GM18909 (cell line): Measurements from ENCODE around the gene GSTP1.
"Not testable (repeated sequence)": the region's sequence is repeated elsewhere in the genome, so short reads cannot be mapped to it uniquely, and the experiment has no call there.

Experiments
- ATAC-seq: cut with Tn5 transposase; IDR thresholded peaks from one replicate; pipeline ENCODE4 v1.9.1; 2021; ENCODE audit warnings: mild to moderate bottlenecking; ENCODE audit not compliant: unreplicated experiment, poor library complexity

Gene GSTP1

DNA sequence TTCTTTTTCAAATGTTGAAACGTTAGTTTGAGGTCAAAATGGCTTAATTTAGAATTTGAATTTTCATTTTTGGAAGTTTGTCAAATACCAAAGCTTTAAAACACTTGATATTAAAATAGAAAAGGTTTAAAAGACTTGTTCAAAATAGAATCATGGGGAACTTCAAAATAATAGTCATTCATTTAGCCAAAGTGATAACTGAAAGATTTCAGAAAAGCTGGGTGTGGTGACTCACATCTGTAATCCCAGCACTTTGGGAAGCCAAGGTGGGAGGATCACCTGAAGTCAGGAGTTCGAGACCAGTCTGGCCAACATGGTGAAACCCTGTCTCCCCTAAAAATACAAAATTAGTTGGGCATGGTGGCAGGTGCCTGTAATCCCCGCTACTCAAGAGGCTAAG, 10.9 kb downstream of the GSTP1 start:
- no peak for ATAC-seq

DNA sequence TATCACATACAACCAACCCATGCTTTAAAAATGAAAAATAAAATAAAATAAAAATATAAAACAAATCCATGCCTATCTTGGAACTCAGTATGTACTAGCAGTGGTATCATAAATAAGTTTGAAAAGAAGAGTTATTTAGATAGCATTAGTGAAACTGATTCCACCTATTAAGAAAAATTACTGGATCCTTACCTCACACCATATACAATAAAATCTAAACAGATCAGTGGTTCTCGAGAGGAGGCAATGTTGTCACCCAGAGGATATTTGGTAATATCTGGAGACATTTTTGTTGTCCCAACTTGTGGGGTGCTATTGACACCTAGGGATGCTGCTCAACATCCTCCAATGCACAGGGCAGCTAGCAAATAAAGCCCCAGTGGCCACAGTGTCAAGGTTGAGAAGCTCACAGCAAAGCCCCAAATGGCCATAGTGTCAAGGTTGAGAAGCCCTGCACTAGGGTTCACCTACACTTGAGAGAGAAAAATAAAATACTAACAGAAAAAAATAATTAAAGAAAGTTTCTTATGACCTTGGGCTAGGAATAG, 13.2 kb downstream of the GSTP1 start:
- ATAC-seq = no peak

DNA sequence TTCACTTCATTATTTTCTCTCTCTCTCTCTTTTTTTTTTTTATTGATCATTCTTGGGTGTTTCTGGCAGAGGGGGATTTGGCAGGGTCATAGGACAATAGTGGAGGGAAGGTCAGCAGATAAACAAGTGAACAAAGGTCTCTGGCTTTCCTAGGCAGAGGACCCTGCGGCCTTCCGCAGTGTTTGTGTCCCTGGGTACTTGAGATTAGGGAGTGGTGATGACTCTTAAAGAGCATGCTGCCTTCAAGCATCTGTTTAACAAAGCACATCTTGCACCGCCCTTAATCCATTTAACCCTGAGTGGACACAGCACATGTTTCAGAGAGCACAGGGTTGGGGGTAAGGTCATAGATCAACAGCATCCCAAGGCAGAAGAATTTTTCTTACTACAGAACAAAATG, 13.8 kb downstream of the GSTP1 start:
- ATAC-seq = not testable (repeated sequence)

DNA sequence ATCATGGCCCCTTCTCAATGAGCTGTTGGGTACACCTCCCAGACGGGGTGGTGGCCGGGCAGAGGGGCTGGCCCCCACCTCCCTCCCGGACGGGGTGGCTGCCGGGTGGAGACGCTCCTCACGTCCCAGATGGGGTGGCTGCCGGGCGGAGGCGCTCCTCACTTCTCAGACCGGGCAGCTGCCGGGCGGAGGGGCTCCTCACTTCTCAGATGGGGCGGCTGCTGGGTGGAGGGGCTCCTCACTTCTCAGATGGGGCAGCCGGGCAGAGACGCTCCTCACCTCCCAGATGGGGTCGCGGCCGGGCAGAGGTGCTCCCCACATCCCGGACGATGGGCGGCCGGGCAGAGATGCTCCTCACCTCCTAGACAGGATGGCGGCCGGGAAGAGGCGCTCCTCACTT, 14.4 kb downstream of the GSTP1 start:
- not testable (repeated sequence) for ATAC-seq

DNA sequence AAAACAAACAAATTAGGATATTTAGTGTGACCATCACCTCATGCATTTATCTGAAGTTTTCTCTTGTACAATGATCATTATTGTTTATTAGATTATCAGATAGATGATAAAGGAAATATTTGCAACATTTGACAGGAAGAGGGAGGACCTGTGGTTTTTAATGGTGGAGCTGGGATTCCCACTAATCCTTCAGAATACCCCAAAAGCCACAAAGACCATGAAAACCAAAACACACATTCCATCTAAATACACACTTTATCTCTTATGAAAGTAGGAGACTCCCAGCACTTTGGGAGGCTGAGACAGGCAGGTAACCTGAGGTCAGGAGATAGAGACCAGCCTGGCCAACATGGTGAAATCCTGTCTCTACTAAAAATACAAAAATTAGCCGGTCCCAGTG, 15.5 kb downstream of the GSTP1 start:
- ATAC-seq = no peak

DNA sequence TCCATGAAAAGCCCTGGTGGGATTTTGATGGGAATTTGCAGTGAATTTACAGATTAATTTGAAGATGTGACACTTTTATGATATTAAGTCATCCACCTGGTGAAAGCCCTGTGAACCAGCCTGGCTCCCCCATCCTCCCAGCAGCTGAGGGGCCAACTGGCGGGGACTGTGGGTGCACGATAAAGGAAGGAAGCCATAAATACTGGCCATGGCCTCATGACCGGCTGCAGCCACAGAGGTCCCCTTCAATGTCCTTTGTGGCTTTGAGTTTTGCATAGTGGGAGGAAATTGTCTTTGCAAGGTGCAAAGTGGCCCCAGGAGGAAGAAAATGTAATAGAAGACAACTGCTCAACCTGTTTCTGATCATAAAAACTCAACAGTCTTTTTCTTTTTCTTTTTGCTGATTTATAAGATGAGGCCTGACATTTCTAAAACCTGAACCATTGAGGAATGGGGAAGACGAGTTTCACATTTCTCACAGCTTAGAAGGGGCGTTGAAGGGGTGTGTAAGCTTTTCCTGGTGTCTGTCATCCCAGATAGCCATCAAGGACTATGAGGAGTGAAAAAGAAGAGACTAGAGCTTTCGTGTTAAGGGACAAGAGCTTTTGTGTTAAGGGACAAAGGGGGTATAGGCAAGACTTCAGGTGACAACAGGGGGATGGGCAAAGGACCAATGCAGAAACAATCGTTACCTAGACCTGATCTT, 16.9 kb downstream of the GSTP1 start:
- ATAC-seq = peak; percentile 61

DNA sequence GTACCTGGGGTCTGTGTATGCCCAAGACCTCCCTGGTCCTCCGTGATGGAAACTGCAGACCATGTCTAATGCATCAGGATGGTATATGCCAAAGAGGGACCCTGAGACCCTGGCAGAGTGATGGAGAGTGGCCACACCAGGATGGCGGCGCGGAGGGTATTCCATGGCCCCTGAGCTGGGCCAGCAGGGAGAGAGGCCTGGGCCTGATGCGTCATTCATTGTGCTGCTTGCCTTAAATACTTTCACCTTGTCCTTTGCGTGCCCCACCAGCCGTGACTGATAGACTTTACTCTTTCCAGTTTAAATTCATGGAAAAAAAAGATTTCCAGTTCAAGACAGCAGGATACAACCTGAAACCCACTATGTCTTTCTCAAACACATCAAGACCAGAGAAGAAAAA, 17.5 kb downstream of the GSTP1 start:
- ATAC-seq = no peak

DNA sequence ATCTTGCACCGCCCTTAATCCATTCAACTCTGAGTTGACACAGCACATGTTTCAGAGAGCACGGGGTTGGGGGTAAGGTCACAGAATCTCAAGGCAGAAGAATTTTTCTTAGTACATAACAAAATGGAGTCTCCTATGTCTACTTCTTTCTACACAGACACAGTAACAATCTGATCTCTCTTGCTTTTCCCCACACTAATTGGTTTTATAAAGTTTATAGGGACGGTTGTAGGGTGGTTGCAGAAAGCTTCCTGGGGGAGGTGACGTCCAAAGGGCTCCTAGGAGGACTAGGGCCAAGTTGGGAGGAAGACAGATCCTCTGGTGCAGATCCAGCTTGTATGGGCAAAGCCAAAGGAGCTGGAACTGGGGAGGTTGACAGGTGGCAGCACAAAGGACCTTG, 20.5 kb downstream of the GSTP1 start:
- ATAC-seq = not testable (repeated sequence)

DNA sequence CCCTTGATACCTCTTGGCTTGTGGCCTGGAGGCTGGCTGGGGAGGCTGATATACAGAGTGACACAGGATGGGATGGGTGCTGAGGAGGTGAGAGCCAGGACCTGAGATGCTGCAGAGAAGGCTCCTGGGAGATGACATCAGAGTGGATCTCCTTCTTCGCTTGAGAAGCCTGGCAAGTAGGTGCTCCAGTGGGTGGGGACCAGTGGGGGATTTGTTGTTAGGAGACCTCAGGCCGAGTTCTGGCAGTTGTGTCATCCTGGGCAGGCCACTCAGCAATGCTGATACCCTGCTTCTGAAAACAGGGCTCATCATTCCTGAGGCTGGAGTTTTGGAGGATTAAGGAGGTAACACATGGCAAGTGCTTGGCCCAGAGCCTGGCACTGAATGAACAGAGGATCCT, 21.2 kb downstream of the GSTP1 start:
- ATAC-seq = no peak

DNA sequence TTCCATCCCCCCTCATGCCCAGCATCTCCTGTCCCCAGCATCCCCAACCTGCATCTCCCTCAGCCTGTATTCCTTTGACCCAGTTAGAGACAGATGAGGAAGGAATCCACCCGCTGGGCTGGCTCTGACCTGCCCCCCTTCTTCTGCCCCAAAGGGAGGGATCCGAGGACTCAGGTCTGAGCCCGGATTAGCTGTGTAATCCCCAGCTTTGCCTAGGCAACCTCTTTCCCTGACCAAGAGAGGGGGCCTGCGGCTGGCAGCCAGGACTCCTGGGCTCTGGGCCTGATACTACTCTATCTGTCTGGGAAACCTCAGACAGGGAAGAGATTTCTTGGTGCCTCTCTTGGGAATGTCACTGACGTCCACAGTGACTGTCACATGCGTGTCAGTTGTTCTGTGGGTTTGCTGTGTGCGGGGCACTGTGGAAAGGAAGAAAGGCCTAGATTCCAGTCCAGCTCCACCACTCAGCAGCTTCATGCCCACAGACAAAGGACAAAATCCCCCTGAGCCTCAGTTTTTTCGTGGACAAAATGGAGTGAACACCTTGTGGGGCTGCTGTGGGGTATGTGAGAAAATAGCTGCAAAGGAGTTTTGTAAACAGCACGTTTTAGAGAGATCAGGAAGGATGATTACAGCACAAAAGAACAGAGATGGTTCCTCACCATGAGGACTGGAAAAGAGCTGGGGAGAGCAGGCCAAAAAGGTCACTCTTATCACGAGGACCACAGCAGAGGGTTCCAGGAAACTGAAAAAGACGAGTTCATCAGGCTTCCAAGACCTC, 21.8 kb downstream of the GSTP1 start:
- ATAC-seq = no peak

DNA sequence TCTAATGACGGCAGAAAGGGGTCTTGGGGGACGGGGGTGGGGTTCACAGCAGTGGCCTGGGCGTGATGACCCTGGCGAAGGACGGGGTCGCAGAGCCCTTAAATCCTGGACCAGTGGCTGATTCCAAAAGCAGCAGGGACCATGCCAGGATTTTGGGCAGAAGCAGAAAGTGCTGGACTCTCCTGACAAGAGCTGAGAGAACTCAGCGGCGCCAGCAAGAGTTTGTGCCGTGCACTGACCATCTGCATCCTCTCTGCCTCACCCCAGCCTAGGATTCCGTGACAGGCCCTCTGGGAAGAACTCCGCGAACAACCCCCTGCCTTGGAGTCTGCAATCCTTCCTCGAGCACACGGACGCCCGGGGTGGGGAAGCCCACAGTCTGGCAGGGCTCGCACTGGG, 22.5 kb downstream of the GSTP1 start:
- no peak for ATAC-seq

DNA sequence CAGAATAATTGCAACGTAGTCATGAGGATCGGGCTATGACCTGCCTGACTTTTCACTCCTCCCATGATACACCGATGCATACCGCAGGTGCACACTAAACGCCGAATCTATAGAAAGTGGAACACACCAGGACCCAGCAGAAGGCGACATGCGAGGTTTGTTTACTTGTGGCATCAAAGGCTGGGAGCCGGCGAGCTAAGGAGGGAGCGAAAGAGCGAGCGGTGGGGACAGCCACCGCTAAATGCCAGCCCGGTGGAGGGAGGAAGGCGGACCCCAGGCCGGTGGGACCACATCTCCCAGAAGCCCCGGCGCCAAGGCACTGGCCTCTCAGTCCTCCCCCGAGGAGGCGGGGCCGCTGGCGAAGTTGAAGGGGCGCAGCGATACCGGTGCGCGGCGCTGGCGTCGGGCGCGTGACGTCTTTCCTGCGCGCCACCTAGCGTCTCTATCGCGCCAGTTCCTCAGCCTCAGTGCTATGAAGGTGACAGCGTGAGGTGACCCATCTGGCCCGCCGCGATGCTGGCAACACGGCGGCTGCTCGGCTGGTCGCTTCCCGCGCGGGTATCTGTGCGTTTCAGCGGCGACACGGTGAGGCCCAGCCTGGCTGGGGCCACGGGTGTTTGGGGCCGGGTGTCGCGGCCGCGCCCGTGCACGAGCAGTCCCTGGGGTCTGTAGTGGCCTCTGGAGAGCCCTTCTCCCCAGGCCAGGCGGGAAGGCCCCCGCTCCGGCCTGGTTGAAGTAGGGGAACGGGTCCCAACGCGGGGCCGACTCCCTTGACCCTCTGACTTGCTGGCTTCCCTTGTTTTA, 23.1 kb downstream of the GSTP1 start, which contains the start of gene NDUFV1:
Gene NDUFV1 (plus strand): TSS at position 445 of the 804 bp plus-strand sequence. CDS start 69 bp downstream, at position 514.
- ATAC-seq = peak; percentile 94

DNA sequence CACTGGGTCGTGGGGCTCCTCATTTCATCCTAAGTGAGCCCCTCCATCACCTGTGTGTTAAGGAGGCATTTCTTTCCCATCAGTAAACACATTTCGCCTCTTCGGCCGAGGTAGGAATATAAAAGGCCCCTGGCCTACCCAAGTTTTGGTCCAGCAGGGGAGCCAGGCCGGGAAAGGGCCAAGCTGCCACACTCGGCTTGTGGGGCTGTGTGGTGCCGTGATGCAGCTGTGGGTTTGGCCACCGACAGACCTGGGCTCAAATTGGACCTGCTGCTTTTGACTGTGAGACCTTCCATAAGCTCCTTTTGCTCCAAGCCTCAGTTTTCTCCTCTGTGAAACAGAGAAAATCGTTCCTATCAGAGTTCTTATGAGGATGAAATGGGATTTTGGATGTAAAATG, 23.9 kb downstream of the GSTP1 start:
- ATAC-seq = no peak

DNA sequence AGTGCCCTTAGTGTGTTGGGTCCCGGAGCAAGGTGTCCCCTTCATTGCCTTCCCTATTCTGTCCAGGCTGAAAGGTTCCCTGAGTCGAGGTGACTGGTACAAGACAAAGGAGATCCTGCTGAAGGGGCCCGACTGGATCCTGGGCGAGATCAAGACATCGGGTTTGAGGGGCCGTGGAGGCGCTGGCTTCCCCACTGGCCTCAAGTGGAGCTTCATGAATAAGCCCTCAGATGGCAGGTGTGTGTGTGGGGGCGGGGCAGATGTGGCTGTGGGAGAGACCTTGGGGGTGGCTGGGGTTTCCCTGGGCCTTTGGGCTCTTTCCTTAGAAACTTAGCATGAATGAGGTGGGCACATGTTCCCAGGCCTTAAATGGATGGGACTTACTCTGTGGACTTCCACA, 24.9 kb downstream of the GSTP1 start:
- no peak for ATAC-seq

DNA sequence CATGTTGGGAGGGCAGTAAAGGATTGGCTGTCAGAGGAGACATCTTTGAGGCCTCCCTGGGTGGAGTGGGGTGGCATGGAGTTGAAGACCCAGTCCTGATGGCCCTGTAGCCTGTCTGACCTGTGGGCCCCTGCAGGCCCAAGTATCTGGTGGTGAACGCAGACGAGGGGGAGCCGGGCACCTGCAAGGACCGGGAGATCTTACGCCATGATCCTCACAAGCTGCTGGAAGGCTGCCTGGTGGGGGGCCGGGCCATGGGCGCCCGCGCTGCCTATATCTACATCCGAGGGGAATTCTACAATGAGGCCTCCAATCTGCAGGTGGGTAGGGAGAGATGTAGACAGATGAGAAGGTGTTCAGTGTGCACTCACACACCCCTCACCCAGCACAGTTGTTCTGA, 25.7 kb downstream of the GSTP1 start:
- no peak for ATAC-seq

DNA sequence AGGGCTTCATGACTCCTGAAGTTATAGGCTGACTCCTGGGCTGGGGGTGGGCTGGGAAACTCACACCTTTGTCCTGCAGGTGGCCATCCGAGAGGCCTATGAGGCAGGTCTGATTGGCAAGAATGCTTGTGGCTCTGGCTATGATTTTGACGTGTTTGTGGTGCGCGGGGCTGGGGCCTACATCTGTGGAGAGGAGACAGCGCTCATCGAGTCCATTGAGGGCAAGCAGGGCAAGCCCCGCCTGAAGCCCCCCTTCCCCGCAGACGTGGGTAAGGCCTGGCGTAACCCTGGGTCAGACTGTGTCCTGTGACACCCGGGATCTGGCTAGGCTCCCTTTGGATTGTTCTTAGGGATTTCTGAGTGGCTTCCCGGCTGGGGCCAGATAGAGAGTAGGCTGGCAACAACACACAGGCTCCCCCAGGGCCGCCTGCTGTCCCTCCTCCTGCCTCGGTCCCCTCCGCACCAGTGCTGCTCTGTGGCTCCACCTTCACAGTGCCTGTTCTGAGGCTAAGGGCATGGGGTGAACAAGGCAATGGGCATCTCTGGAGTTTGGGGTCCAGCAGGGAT, 26.8 kb downstream of the GSTP1 start:
- ATAC-seq = no peak

DNA sequence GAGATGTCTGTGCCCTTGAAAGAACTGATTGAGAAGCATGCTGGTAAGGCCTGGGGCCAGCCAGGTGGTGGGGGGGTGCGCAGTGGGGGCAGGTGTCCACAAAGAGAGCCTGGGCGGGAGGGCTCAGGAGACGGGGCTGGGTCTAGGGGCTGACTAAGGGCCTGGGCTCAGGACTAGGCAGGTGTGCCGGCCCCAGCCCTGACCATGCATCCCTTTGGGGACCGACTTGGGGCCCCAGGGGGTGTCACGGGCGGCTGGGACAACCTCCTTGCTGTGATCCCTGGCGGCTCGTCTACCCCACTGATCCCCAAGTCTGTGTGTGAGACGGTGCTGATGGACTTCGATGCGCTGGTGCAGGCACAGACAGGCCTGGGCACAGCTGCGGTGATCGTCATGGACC, 27.6 kb downstream of the GSTP1 start:
- ATAC-seq = no peak

DNA sequence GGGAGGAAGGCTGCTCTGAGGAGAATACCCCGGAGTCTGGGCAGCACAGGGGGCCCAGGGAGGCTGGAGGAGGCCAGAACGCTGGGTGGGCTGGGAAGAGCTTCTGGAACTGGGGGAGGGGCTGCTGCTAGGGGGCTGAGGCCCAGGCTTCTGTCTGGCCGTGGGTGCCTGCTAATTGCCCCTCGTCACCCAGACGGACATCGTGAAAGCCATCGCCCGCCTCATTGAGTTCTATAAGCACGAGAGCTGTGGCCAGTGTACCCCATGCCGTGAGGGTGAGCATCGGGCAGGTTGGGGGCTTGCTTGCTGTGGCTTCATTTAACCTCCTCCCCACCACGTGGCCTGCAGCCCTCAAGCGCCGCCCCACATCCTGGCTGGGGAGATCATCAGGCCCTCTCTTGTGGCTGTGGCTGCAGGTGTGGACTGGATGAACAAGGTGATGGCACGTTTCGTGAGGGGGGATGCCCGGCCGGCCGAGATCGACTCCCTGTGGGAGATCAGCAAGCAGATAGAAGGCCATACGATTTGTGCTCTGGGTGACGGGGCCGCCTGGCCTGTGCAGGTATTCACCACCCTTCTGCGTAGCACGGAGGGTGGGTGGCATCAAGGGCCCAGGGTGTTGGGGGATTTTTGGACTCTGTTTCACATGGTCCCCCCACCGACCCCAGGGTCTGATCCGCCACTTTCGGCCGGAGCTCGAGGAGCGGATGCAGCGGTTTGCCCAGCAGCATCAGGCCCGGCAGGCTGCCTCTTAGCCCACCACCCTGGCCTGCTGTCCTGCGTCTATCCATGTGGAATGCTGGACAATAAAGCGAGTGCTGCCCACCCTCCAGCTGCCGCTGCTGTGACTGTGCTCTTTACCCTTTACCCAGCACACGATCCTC, 28.3 kb downstream of the GSTP1 start:
- ATAC-seq = no peak

DNA sequence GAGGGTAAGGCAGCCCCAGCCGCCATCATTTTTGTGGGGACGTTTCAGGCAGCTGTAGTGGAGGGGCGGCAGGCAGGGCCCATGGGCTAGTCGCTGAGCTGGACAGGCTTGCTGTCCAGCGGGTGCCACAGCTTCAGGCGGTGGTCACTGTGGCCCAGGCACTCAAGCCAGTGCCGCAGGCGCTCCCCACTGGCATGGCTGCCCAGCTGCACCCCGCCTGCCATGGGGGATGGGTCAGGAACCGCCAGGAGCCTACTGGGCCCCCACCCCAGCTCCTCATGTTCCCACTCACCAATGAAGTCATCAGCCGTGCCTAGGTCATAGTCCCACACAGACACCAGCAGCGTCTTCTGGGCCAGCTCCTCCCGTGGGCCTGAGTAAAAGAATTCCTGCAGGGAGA, 29.1 kb downstream of the GSTP1 start:
- no peak for ATAC-seq
